Central memory CD4-positive, alpha-beta T cell (primary cell): Measurements from ENCODE around the gene SLC22A1.
"Not testable (repeated sequence)": the region's sequence is repeated elsewhere in the genome, so short reads cannot be mapped to it uniquely, and the experiment has no call there.

Experiments
- DNase-seq: peaks from one replicate; pipeline ENCODE4 v3.0.0; 2022

The SLC22A1 gene

GRCh38 chr6:160125105-160125504 is 3.5 kb downstream of the SLC22A1 start:
- not testable (repeated sequence) for DNase-seq

DNA sequence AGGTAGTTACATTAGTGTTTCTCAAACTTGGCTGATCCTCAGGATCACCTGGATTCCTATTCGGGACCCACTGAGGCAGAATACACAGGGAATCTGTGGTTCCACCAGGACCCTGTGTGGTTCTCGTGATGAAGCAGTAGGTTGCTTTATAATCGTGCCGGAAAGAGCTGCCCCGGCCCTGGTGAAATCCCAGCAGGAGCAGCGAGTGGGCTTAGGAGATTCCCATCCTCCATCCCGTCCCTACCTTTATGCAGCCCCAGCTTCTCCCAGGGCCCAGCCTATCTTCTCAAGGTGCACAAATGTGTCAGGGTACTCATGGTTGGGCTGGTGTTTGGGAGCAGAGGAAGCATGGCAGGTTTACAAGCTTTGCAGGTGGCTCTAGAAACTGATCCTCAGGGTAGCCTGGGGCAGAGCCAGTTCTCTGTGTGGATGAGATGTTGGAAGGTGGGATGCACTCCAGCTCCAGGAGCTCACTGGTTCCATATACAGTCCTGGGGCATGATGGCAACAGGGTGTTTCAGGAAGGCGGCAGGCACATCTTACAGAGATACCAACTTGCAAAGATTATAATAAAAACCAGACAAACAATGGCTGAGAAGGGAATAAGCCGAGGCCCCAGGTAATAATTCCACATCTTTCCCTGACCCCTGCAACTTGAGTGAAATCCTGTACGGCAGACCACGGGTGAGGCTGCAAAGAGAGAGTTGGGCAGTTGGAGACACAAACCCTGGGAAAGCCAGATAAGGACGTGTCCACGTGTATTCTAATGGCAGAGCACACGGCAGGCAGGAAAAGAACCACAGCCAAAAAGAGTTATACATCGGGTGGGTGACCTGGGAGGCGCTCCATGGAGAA is 5.9 kb downstream of the SLC22A1 start:
- DNase-seq, result no peak

DNA sequence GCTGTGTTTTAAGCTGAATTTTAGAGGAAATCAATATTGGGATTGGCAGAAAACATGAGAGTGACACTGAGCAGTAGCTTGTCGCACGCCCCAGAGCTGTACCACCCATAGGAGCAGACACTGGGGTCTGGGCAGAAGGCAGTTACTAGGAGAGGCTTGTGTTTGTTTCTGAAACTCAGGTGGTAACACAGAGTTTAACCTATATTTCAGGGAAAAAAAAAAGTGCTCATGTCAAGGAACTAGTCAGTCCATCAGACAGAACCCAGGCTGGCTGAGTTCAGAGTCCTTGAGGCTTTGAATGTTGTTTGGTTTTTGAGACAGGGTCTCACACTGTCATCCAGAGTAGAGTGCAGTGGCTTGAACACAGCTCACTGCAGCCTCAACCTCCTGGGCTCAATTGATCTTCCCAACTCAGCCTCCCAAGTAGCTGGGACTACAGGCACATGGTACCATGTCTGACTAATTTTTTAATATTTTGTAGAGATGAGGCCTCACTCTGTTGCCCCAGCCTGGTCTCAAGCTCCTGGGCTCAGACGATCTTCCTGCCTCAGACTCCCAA is 6.6 kb downstream of the SLC22A1 start:
- no peak for DNase-seq

- no peak for DNase-seq
Observed at GRCh38 chr6:160128879-160129516, 7.4 kb downstream of the SLC22A1 start.

DNA sequence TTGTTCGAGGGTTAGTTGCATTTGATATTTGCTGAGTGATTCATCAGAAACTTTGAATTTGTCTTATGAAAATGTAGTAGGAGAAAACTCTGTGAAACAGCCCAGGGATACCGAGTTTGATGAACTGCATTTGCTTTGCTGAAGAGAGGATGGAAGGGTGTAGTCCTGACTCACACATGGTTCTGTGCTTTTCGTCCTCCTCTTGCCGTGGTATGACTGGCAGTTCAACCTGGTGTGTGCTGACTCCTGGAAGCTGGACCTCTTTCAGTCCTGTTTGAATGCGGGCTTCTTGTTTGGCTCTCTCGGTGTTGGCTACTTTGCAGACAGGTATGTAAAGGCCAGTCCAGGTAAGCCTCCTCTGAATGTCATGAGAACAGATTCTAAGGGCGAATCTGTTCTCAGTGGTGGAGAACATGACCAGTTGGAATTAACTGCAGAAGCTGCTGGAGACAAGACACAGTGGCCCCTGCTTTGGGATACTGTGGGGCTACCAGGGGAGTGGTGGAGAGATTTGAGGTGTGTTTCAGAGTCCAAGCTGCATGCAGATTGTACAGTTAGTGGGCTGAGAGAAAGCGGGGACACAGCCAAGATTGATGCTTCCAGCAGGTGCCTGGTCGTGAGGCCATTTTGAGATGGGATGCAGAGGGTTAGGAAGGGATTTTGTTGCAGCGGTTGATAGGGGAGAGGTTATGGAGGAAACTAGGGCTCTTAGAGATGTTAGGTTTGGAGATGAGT is 8.4 kb downstream of the SLC22A1 start:
- DNase-seq, result no peak

- no peak for DNase-seq
Observed at GRCh38 chr6:160130729-160131484, 9.3 kb downstream of the SLC22A1 start.

GRCh38 chr6:160131636-160132296 is 10.2 kb downstream of the SLC22A1 start:
- DNase-seq, result no peak

- no peak for DNase-seq
Observed at GRCh38 chr6:160132297-160132637, 10.7 kb downstream of the SLC22A1 start.

DNA sequence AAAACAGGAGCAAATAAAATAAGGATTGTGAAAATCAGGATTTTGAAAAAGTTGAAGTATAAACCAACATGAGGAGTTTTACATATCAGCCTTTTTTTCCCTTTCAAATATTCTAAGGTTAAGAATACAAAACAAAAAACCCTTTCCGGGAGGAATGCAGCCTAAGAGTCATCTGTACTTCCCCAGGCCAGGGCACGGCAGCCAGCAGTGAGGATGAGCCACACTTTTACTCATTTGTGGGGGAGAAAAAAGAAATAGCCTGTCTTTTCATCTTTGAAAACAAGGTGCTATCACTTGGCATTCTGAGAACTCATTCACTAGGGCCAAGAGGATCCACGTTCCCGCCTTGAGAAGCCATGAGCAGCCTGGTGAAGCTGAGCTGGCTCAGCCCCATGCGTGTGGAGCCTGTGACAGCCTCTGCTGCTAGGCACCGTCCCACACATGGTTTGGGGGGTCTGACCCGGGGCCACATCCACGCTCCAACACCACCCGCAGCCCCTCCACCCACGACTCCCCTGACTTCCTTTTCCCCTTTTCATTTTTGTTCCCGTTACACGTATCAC is 11.2 kb downstream of the SLC22A1 start:
- DNase-seq, result no peak

DNA sequence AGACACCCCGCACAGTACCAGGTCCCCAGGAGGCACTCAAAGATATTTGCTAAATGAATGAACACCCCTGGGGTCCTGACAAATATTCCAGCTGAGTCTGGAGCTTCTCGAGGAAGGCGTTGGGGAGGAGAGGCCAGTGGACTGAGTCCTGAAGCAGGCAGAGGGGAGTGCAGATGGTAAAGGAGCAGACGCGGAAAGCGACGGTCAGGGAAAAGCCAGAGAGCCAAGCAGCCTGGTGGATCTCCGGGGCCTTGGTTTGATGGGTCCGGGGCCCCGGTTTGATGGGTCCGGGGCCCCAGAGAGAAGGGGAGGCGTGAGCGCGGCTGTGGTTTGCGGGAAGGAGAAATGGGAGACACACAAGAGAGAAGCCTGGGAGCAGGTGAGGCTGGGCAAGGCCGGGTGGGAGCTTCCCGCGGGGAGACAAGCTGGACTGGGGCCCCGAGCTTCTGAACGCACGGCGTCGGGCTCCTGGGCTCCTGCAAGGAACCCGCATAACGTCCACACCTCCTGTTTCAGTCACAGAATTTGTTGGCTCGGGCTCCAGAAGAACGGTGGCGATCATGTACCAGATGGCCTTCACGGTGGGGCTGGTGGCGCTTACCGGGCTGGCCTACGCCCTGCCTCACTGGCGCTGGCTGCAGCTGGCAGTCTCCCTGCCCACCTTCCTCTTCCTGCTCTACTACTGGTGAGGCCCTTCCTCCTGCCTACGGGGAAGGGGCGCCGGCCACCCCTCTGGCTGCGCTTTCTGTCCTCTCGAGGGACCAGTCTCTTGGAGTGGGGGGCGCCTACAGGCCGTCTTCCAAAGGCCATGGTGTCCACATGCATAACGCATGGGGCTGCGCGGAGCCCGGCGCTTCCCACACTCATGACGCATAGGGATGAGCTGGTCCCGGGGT is 12.1 kb downstream of the SLC22A1 start:
- DNase-seq, result no peak

GRCh38 chr6:160134337-160134751 is 12.7 kb downstream of the SLC22A1 start:
- DNase-seq, result not testable (repeated sequence)

DNA sequence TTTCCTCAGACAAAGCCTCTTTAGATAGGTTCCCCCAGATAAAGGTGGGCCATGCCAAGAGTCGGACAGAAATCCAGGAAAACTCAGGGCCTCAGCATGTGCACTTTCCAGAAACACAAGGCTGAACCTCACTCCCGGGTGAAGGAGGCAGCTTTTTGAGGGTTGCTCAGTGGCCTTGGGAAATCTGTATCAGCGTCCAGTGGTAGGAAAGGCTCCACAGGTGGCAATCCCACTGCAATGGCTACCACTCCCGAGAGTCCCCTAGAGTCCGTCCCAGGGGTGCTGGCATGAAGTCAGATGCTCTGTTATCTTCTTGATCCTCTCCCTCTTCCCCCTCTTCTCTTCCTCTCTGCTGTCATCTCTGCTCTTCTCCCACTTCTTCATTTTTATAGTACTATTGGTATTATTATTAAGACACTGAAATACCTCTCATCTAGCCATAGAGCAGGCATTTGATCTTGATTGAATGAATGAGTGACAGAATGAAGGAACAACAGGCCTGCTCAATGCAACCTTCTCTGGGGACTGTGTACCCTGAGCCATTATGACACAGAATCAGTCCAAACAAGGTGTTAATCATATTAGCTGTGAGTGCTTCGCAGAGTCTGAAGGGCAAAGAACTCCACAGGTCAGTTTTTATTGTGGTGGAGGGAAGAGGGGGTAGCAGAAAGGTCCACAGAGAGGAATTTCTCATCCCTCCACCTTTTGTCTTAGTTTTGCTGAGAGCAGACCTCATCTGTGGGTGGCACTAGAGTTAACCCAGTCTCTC is 13.3 kb downstream of the SLC22A1 start:
- DNase-seq, result no peak

GRCh38 chr6:160135907-160136655 is 14.5 kb downstream of the SLC22A1 start:
- DNase-seq, result no peak

GRCh38 chr6:160137130-160137988 is 15.7 kb downstream of the SLC22A1 start:
- DNase-seq, result no peak

DNA sequence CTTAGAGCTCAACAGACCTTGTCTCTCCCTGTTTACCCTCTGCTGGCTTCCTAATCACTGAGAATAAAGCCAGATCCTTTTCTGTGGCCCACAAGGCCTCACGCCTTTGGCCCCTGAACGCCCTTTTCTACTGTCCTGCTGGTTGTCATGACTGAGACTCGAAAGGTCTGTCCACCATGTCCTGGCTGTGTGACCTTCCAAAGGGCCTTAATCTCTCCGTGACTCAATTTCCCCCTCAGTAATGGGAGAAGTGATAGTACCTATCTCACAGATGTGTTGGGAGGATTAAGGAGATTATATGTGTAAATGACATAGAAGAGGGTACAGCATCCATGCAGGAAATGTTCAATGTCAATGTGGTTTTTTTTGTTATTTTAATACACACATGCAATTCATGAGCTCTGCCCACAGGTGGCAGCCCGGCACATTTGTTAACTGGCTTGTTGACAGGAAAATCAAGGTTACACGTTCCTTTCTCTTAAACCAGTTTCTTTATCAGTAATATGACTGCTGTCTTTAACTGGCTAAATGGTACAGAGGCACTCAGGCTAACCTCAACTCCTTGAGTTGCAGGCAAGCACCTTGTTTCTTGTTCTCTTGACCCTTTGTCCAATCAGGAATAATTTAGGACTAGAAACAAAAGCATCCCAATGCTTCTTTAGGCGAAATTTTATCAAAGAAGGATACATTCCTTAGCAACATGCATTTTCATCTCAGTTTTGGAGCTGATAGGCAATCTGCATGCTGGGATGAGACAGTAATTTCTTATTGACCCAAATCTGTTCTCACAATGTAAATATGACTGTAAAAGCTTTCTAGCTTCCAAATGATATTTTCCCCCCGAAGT is 16.6 kb downstream of the SLC22A1 start:
- peak; percentile 41 for DNase-seq

GRCh38 chr6:160138839-160139419 is 17.3 kb downstream of the SLC22A1 start:
- DNase-seq, result no peak

- no peak for DNase-seq
Observed at GRCh38 chr6:160139420-160139851, 17.8 kb downstream of the SLC22A1 start.
